Raji (cell line): ENCODE data around the gene ROM1.

Experiments
- POLR2A ChIP-seq: IDR thresholded peaks from 2 replicates; pipeline ENCODE4 v1.6.1; 2011; ENCODE audit warnings: low read depth, low read length, control low read depth; ENCODE audit not compliant: insufficient read depth

ROM1 gene

GRCh38 chr11:62612366-62613290 lies at the start of gene ROM1, which contains the start of gene EML3:
Gene ROM1, plus strand, starts transcription at chr11:62613257. Its CDS starts 25 bp downstream, at chr11:62613282.
Gene EML3, minus strand, starts transcription at chr11:62612775. Its CDS starts 318 bp downstream, at chr11:62612457.
- TF ChIP-seq POLR2A = no peak; the same call in 1 of the 2 replicates

- TF ChIP-seq POLR2A = no peak
These were observed 47.8 kb upstream of the ROM1 start for GRCh38 chr11:62565100-62565802.

- no peak for TF ChIP-seq POLR2A
These were observed 46.8 kb upstream of the ROM1 start for GRCh38 chr11:62566247-62566646.

- TF ChIP-seq POLR2A = no peak
These were observed 45.9 kb upstream of the ROM1 start for GRCh38 chr11:62567018-62567633.

GRCh38 chr11:62569611-62570010 lies 43.4 kb upstream of the ROM1 start:
- no peak for TF ChIP-seq POLR2A

GRCh38 chr11:62572431-62572830 lies 40.6 kb upstream of the ROM1 start:
- no peak for TF ChIP-seq POLR2A

- TF ChIP-seq POLR2A = no peak
These were observed 40.0 kb upstream of the ROM1 start for GRCh38 chr11:62573006-62573591.

GRCh38 chr11:62573592-62574362 lies 39.3 kb upstream of the ROM1 start, which contains the start of gene EEF1G:
Gene EEF1G, minus strand, starts transcription at chr11:62573891. Its CDS starts 49 bp downstream, at chr11:62573842.
- peak; percentile 89 for TF ChIP-seq POLR2A

- TF ChIP-seq POLR2A = no peak
These were observed 38.5 kb upstream of the ROM1 start for GRCh38 chr11:62574363-62575071.

- no peak for TF ChIP-seq POLR2A
These were observed 37.9 kb upstream of the ROM1 start for GRCh38 chr11:62575156-62575555.

GRCh38 chr11:62575837-62576236 lies 37.2 kb upstream of the ROM1 start:
- no peak for TF ChIP-seq POLR2A

- TF ChIP-seq POLR2A = no peak
These were observed 35.9 kb upstream of the ROM1 start for GRCh38 chr11:62577046-62577714.

GRCh38 chr11:62578541-62578940 lies 34.5 kb upstream of the ROM1 start:
- no peak for TF ChIP-seq POLR2A
